Aorta (tissue), 5 donors: ENCODE results near the gene MYOZ1. TPM values are rescaled to one million over a fixed set of nuclear protein-coding genes. Genes with fewer than 3 reads are reported as not detected.
"Not testable (repeated sequence)": the region's sequence is repeated elsewhere in the genome, so short reads cannot be mapped to it uniquely, and the experiment has no call there.

ENCODE experiments used
- ATAC-seq: fragments of 200-7000 bp; cut with Tn5 transposase; one replicate; pipeline ENCODE4 v1.9.1; 2022; ENCODE audit warnings: moderate library complexity; ENCODE audit not compliant: low FRiP score
- DNase-seq, 2 donors: peaks; one replicate each; pipeline ENCODE4 v3.0.0-alpha.2; 2020
- H3K27ac ChIP-seq, 2 donors: one replicate each; pipeline ENCODE4 v1.5.1; 2013; ENCODE audit warnings: low read length in 2 of 2, mild to moderate bottlenecking in 2 of 2, moderate library complexity in 2 of 2, control low read depth in 1 of 2, inconsistent platforms in 1 of 2, low read depth in 1 of 2
- H3K27me3 ChIP-seq, 2 donors: one replicate each; pipeline ENCODE4 v1.6.1; 2013; ENCODE audit warnings: control low read depth in 1 of 2, low read length in 1 of 2, mild to moderate bottlenecking in 1 of 2, moderate library complexity in 1 of 2; ENCODE audit not compliant: insufficient read depth in 2 of 2, control insufficient read depth in 1 of 2
- H3K36me3 ChIP-seq, 2 donors: one replicate each; pipeline ENCODE4 v1.6.1; 2013; ENCODE audit warnings: control low read depth in 1 of 2, low read length in 1 of 2, mild to moderate bottlenecking in 1 of 2; ENCODE audit not compliant: insufficient read depth in 2 of 2, control insufficient read depth in 1 of 2
- H3K4me1 ChIP-seq, 2 donors: one replicate each; pipeline ENCODE4 v1.6.1; 2013; ENCODE audit warnings: low read length in 2 of 2, control low read depth in 1 of 2, mild to moderate bottlenecking in 1 of 2, moderate library complexity in 1 of 2; ENCODE audit not compliant: insufficient read depth in 2 of 2, control insufficient read depth in 1 of 2
- H3K4me3 ChIP-seq, 2 donors: one replicate each; pipeline ENCODE4 v1.5.1; 2013; ENCODE audit warnings: low read length in 2 of 2, control low read depth in 1 of 2, mild to moderate bottlenecking in 1 of 2
- H3K9me3 ChIP-seq: one replicate; pipeline ENCODE4 v1.6.1; 2013; ENCODE audit warnings: mild to moderate bottlenecking, low read length; ENCODE audit not compliant: control insufficient read depth
- WGBS, 2 donors: extraction: QIAGEN DNeasy Blood & Tissue Kit; methylation state at CpG; one replicate each; pipeline ENCODE4 v1.1.7; 2013; 5-methylcytosine and 5-hydroxymethylcytosine counted together
- intact Hi-C, 2 donors: fragments of 100-400 bp; cut with DNase I; formaldehyde crosslinking; loops; one replicate each; pipeline versions ENCODE4 v1.14.2 to v1.15.0; 2022
- polyA plus RNA-seq, 2 donors: library from polyadenylated mRNA; stranded (reverse); fragments of 200-250 nt; gene quantifications; one replicate each; pipeline ENCODE4 v1.2.3, GENCODE V29; 2013
- total RNA-seq, 2 donors: library from RNA; stranded (reverse); fragmentation: NEBNext Ultra II Directional; extraction: Animal tissue kit (Norgen Biotek cat#: 25700); gene quantifications; one replicate each; pipeline ENCODE4 v1.2.1, GENCODE V29; 2021
- donor health status: healthy with polysubstance abuse.
- donor health status: Bipolar disorder and iron deficiency.
- donor health status: DM: no; HTN: no; CAD: no.
- donor health status: DM: no; HTN: no; CAD: no.
- donor health status: DM: yes; HTN: yes; CAD: no.

MYOZ1 gene
- total and polyA plus RNA-seq, 4 donors: 3.2 to 13.1 (median 6.7) TPM

DNA sequence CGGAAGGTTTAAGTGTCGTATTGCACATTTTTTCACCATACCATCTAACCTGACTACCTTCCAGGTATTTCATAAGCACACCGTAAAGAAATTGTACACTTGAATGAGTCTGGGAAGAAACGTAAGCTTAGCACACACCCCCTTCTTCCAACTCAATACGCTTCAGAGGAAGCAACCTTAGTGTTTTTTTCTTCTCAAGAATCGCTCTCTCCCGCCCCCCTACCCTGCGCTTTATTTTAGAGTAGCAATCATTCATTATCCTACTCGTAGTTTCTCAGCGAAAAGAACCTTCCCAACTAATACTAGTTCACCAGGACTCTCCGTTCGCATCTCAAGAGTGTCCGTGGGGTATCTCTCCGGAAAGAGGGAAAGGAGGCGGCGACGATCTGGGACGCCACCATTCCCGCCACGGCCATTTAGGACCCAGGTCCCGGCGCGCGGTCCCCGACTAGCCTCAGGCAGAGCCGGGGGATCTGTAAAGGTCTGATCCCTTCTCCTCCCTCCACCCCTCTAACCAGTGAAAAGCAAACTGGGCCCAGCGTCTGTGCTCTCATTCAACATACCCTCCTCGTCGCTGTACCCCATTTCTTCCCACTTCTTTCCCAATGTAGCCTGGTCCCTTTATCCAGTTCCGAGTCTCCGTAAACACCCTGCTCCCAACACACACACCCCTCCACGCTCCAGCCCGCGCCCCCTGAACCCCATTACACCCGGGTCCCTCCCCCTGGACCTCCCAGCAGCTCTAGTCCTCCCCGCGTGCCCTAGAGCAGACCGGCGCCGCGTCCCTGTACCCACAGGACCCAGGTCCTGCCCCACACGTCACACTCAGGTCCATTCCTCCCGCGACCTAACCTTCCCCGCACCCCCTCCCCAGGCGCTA lies 16.0 kb downstream of the MYOZ1 start:
- Histone ChIP-seq H3K36me3 (no peaks in the 10 kb centered on the region), H3K27ac (peak overlapping the region in 1 of 2 donors; percentile 2), H3K4me3 (peak overlapping the region; percentile 37 to 74), H3K9me3 (no peaks in the 10 kb centered on the region), H3K4me1 (no peaks in the 10 kb centered on the region), H3K27me3 (no peaks in the 10 kb centered on the region)
- WGBS, 2 donors: 0 to 1% methylated on average over 45 to 46 of the region's 46 CpGs
- peak; percentile 85 for ATAC-seq
- DNase-seq: peak in 1 of 2 donors; percentile 80
- intact Hi-C loops: loop anchor here (5.0 kb wide), 2 partner anchors 48 to 98 kb away; no protein-coding TSS in a partner anchor

DNA sequence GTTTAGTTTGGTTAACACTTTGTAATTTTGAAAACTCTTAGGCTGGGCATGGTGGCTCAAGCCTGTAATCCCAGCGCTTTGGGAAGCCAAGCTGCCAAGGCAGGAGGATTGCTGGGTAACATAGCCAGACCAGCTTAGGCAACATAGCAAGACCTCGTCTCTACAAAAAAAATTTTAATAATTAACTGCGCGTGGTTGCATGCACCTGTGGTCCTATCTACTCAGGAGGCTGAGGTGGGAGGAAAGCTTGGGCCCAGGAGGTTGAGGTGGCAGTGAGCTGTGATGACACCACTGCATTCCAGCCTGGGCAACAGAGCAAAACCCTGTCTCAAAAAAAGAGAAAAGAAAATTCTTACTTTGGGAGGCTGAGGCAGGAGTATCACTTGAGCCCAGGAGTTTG lies 18.2 kb downstream of the MYOZ1 start:
- Histone ChIP-seq H3K27ac (no peak overlapping the region), H3K36me3 (no peaks in the 10 kb centered on the region), H3K9me3 (no peaks in the 10 kb centered on the region), H3K27me3 (no peaks in the 10 kb centered on the region), H3K4me1 (no peaks in the 10 kb centered on the region), H3K4me3 (no peak overlapping the region)
- ATAC-seq (no peak), DNase-seq (no peak)
- 95 to 96% methylated on average over 4 of the region's 4 CpGs for WGBS, 2 donors
- intact Hi-C loops: no loop called here

DNA sequence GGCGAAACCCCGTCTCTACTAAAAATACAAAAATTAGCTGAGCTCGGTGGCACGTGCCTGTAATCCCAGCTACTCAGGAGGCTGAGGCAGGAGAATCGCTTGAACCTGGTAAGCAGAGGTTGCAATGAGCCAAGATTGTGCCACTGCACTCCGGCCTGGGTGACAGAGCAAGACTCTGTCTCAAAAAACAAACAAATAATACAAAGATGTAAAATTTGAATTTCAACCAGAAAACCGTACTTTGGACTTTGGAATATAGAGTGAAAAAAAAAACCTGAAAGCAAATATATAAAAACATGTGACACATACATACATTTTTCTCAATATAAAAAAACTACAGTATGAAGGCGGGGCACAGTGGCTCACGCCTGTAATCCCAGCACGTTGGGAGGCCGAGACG lies 20.3 kb downstream of the MYOZ1 start:
- H3K4me1 ChIP-seq, H3K36me3 ChIP-seq, H3K4me3 ChIP-seq, intact Hi-C loops, H3K9me3 ChIP-seq, H3K27me3 ChIP-seq, H3K27ac ChIP-seq, DNase-seq, ATAC-seq: not testable (repeated sequence)
- WGBS, 2 donors: 94 to 97% methylated on average over 12 of the region's 12 CpGs

DNA sequence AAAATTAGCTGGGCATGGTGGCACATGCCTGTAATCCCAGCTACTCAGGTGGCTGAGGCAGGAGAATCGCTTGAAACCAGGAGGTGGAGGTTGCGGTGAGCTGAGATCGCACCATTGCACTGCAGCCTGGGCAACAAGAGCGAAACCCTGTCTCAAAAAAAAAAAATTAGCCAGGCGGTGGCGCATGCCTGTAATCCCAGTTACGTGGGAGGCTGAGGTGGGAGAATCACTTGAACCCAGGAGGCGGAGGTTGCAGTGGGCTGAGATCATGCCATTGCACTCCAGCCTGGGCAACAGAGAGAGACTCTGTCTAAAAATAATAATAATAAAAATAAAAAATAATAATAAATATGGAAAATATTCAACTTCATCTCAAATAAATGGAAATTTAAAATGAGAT lies 24.1 kb downstream of the MYOZ1 start:
- DNase-seq, intact Hi-C loops, H3K4me1 ChIP-seq, H3K36me3 ChIP-seq, H3K27me3 ChIP-seq, H3K4me3 ChIP-seq, ATAC-seq, H3K9me3 ChIP-seq, H3K27ac ChIP-seq: not testable (repeated sequence)
- WGBS, 2 donors: 97 to 98% methylated on average over 8 of the region's 8 CpGs

DNA sequence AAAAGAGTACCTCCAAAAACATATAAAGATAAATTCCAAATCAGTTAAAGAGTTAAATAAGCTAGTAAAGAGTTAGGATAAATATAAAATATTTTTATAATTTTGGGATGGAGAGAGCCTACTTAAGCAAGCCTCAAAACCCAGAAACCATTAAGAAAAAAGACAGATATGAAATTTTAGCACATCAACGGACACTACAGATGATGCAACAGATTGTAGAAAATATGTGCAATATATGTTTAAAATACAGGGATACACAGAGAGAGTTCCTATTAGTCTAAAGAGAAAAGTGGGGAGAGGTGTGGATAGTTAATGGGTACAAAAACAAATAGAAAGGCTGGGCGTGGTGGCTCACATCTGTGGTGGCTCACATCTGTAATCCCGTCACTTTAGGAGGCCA lies 26.6 kb downstream of the MYOZ1 start:
- H3K36me3 ChIP-seq: no peaks in the 10 kb centered on the region
- ATAC-seq: no peak
- H3K4me1 ChIP-seq: no peaks in the 10 kb centered on the region
- intact Hi-C loops: no loop called here
- no peaks in the 10 kb centered on the region for H3K27me3 ChIP-seq
- WGBS, 2 donors: 89 to 94% methylated on average over 3 of the region's 3 CpGs
- no peak overlapping the region for H3K4me3 ChIP-seq
- H3K9me3 ChIP-seq: no peaks in the 10 kb centered on the region
- DNase-seq: no peak
- no peak overlapping the region for H3K27ac ChIP-seq

DNA sequence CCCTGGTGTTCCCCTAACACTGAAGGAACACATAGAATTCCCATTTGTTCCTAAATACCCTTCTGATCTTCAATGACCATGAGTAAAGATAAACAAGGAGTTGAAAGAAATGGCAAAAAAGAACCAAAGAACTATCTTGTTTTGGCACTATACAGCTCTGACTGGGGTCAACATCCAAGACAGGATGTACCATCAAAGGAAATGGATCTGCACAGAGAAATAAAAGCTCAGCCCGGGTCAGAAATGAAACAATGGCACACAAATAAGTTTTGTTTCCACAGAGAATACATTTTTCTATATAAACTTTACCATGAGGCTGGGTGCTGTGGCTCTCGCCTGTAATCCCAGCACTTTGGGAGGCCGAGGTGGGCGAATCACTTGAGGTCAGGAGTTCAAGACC lies 32.2 kb downstream of the MYOZ1 start:
- WGBS, 2 donors: 95 to 96% methylated on average over 4 of the region's 4 CpGs
- no peak overlapping the region for H3K4me3 ChIP-seq
- H3K4me1 ChIP-seq: no peaks in the 10 kb centered on the region
- H3K27ac ChIP-seq: no peak overlapping the region
- H3K9me3 ChIP-seq: no peaks in the 10 kb centered on the region
- no peaks in the 10 kb centered on the region for H3K36me3 ChIP-seq
- DNase-seq (no peak), ATAC-seq (no peak)
- H3K27me3 ChIP-seq: no peaks in the 10 kb centered on the region
- intact Hi-C loops: no loop called here

DNA sequence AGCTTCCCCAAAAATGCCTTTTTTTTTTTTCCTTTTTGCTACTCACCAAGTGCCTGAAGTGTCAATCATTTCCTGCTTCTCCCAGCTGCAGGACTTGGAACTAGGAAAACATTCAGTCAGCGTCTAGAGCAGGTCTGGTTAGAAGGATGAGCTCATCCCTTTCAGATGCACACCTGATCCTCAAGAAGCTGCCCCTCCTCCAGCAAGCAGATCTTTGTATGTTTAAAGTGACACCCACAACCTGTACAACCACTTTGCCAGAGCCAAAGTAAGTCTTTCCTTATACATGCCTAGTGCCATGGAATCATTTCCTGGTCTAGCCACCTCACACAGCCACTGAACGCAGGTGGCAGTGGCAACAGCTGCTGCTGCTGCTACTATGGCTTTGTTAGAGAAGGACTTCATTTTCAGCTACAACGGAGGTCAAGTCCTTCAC lies 39.8 kb downstream of the MYOZ1 start:
- intact Hi-C loops: no loop called here
- Histone ChIP-seq H3K27me3 (no peaks in the 10 kb centered on the region), H3K4me3 (no peak overlapping the region), H3K27ac (no peak overlapping the region), H3K4me1 (peaks cover 0 to 3% of the 10 kb centered on the region in 2 donors), H3K36me3 (no peaks in the 10 kb centered on the region), H3K9me3 (no peaks in the 10 kb centered on the region)
- 71% methylated on average over 3 of the region's 3 CpGs for WGBS, 2 donors
- no peak for ATAC-seq
- DNase-seq: no peak

DNA sequence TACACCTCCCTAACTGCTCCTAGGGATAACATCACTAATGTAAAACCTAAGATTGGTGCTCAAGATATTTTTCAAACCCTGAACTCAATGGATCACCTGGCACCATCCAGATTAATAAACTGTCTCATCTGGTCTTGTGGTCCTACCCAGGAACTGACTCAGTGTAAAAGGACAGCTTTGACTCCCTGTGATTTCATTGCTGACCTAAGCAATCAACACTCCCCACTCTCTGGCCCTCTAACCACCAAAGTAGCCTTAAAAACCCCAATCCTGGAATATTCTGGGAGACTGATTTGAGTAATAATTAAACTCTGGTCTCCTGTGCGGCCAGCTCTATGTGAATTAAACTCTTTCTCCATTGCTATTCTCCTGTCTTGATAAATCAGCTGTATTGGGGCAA lies 43.9 kb downstream of the MYOZ1 start:
- no peak for DNase-seq
- intact Hi-C loops: no loop called here
- 97 to 100% methylated on average over 1 of the region's 1 CpG for WGBS, 2 donors

DNA sequence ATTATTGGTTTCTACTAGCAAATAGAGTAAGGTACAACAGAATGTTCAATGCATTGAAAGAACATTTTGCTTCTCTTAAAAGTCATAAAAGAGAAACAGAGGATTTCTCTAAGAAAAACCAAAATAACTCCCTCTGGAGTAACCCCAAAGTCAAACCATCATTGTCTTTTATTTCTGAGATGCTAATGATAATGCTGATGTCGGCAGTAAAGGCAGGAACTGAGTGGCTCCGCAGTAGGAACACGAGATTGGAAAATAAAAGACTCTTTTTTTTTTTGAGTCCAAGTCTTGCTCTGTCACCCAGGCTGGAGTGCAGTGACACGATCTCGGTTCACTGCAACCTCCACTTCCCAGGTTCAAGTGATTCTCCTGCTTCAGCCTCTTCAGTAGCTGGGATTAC lies 47.5 kb downstream of the MYOZ1 start:
- intact Hi-C loops: no loop called here
- DNase-seq: no peak
- Histone ChIP-seq H3K36me3 (no peaks in the 10 kb centered on the region), H3K4me1 (peaks cover 0 to 2% of the 10 kb centered on the region in 2 donors), H3K27ac (no peak overlapping the region), H3K27me3 (no peaks in the 10 kb centered on the region), H3K9me3 (no peaks in the 10 kb centered on the region), H3K4me3 (no peak overlapping the region)
- 92% methylated on average over 5 of the region's 5 CpGs for WGBS, 2 donors
- no peak for ATAC-seq

More for the DNA sequence above, 43.9 kb downstream of the MYOZ1 start:
- Histone ChIP-seq H3K36me3 (no peaks in the 10 kb centered on the region), H3K27ac (no peak overlapping the region), H3K27me3 (no peaks in the 10 kb centered on the region), H3K4me1 (peaks cover 0 to 3% of the 10 kb centered on the region in 2 donors), H3K4me3 (no peak overlapping the region), H3K9me3 (no peaks in the 10 kb centered on the region)
- ATAC-seq: no peak
